B cell (primary cell): ENCODE measurements around the gene PLXNA1. TPM values are rescaled to one million over a fixed set of nuclear protein-coding genes. Genes with fewer than 3 reads are reported as not detected.

Experiments used
- ATAC-seq: fragments of 200-7000 bp; cut with Tn5 transposase; one replicate; pipeline ENCODE4 v1.10.0; 2021; ENCODE audit warnings: low read depth, mild to moderate bottlenecking, moderate number of reproducible peaks, moderate library complexity
- CTCF ChIA-PET: fragments of 350-600 bp; sonication (Branson Sonifier 250); formaldehyde crosslinking; loops from one replicate; lab custom pipeline; 2021; ENCODE audit warnings: antibody characterized with exemption, inconsistent platforms; lab: Charles Lee
- POLR2A ChIA-PET: fragments of 350-600 bp; sonication (Branson Sonifier 250); formaldehyde crosslinking; loops from one replicate; lab custom pipeline; 2021; ENCODE audit warnings: antibody characterized with exemption; lab: Charles Lee
- DNase-seq: peaks from one replicate; pipeline ENCODE4 v3.0.0; 2013
- H2AFZ ChIP-seq: 2 replicates; pipeline ENCODE4 v1.6.1; 2012; ENCODE audit warnings: mild to moderate bottlenecking, low read depth, low read length; ENCODE audit not compliant: insufficient read depth, poor library complexity, severe bottlenecking
- H3K27ac ChIP-seq, 2 donors: 1 replicate in 1 of 2; 2 replicates in 1 of 2; pipeline ENCODE4 v1.5.1; 2012 to 2013; ENCODE audit warnings: low read length in 2 of 2, mild to moderate bottlenecking in 2 of 2, moderate library complexity in 1 of 2
- H3K27me3 ChIP-seq, 4 experiments: fragments of 200-600 bp in 1 of 4; sonication (generic) in 1 of 4; replicated peaks in 1 of 4; 1 replicate in 2 of 4; 2 replicates in 2 of 4; pipeline versions ENCODE4 v1.6.1 to v1.7.0; 2013 to 2016; ENCODE audit warnings: low read length in 3 of 4, mild to moderate bottlenecking in 2 of 4, mixed read lengths in 1 of 4, moderate library complexity in 1 of 4; ENCODE audit not compliant: insufficient read depth in 4 of 4, control insufficient read depth in 3 of 4; ENCODE audit errors: control extremely low read depth in 1 of 4
- H3K36me3 ChIP-seq, 2 experiments: replicated peaks in 1 of 2; 1 replicate in 1 of 2; 2 replicates in 1 of 2; pipeline versions ENCODE4 v1.6.1 to v1.7.1; 2013; ENCODE audit warnings: low read length in 1 of 2; ENCODE audit not compliant: insufficient read depth in 2 of 2, control insufficient read depth in 1 of 2; ENCODE audit errors: control extremely low read depth in 1 of 2, extremely low read depth in 1 of 2
- H3K4me1 ChIP-seq, 2 donors: fragments of 200-600 bp in 1 of 2; sonication (generic) in 1 of 2; 1 replicate in 1 of 2; 2 replicates in 1 of 2; pipeline versions ENCODE4 v1.5.1 to v1.6.1; 2013 to 2017; ENCODE audit warnings: low read length in 2 of 2; ENCODE audit not compliant: control insufficient read depth in 2 of 2, insufficient read depth in 2 of 2
- H3K4me2 ChIP-seq: replicated peaks from 2 replicates; pipeline ENCODE3; 2012; ENCODE audit warnings: mild to moderate bottlenecking, low read depth, low read length; ENCODE audit not compliant: poor library complexity, severe bottlenecking
- H3K4me3 ChIP-seq, 5 experiments: fragments of 200-600 bp in 1 of 5; sonication (generic) in 1 of 5; 1 replicate in 3 of 5; 2 replicates in 2 of 5; pipeline versions ENCODE4 v1.5.1 to v1.7.0; 2011 to 2016; ENCODE audit warnings: low read length in 4 of 5, mild to moderate bottlenecking in 4 of 5, low read depth in 2 of 5, control low read depth in 1 of 5, moderate library complexity in 1 of 5; ENCODE audit not compliant: insufficient read depth in 1 of 5; ENCODE audit errors: control extremely low read depth in 1 of 5, extremely low read depth in 1 of 5
- H3K79me2 ChIP-seq: fragments of 200-600 bp; sonication (generic); one replicate; pipeline ENCODE4 v1.6.0; 2016; ENCODE audit warnings: low read length; ENCODE audit not compliant: control insufficient read depth, insufficient read depth
- H3K9ac ChIP-seq: fragments of 200-600 bp; sonication (generic); 2 replicates; pipeline ENCODE4 v1.6.1; 2017; ENCODE audit warnings: mild to moderate bottlenecking, low read length, moderate library complexity
- H3K9me3 ChIP-seq, 3 donors: one replicate each; pipeline versions ENCODE4 v1.6.1 to v1.7.1; 2013; ENCODE audit warnings: low read length in 2 of 3; ENCODE audit not compliant: control insufficient read depth in 2 of 3, insufficient read depth in 1 of 3; ENCODE audit errors: control extremely low read depth in 1 of 3
- H4K20me1 ChIP-seq: 2 replicates; pipeline ENCODE4 v1.6.0; 2012; ENCODE audit warnings: mild to moderate bottlenecking, low read length; ENCODE audit not compliant: insufficient read depth, control insufficient read depth, poor library complexity, severe bottlenecking
- H3K27ac Mint-ChIP-seq: one replicate; pipeline ENCODE4 v1.8.0; 2021; ENCODE audit warnings: mixed read lengths
- H3K27me3 Mint-ChIP-seq: one replicate; pipeline ENCODE4 v1.8.0; 2021; ENCODE audit warnings: mixed read lengths
- H3K4me1 Mint-ChIP-seq: one replicate; pipeline ENCODE4 v1.8.0; 2021; ENCODE audit warnings: mixed read lengths
- H3K4me3 Mint-ChIP-seq: one replicate; pipeline ENCODE4 v1.8.0; 2021; ENCODE audit warnings: mixed read lengths
- H3K9me3 Mint-ChIP-seq: one replicate; pipeline ENCODE4 v1.8.0; 2022; ENCODE audit warnings: mixed read lengths; ENCODE audit not compliant: insufficient read depth
- CTCF ChIP-seq: fragments of 200-600 bp; IDR thresholded peaks from one replicate; pipeline ENCODE4 v1.8.0; 2022; ENCODE audit warnings: antibody characterized with exemption, mild to moderate bottlenecking
- EZH2 ChIP-seq: IDR thresholded peaks from 2 replicates; pipeline ENCODE4 v1.6.1; 2012; ENCODE audit warnings: borderline replicate concordance, low read depth, mild to moderate bottlenecking, moderate library complexity, low read length; ENCODE audit not compliant: insufficient read depth, poor library complexity, severe bottlenecking
- WGBS: methylation state at CpG from one replicate; pipeline ENCODE4 v1.1.5; 2013; ENCODE audit warnings: missing lambda C conversion rate; ENCODE audit not compliant: insufficient coverage; 5-methylcytosine and 5-hydroxymethylcytosine counted together
- intact Hi-C: fragments of 100-400 bp; cut with micrococcal nuclease; formaldehyde crosslinking; loops from one replicate; pipeline ENCODE4 v1.10.0; 2022
- polyA plus RNA-seq: library from polyadenylated mRNA; depleted of rRNA; stranded (reverse); fragments of >200 nt; gene quantifications from 2 replicates; pipeline ENCODE4 v1.2.3, GENCODE V29; 2012
- total RNA-seq, 2 donors: library from RNA; stranded (reverse); fragments of 120-200 nt in 1 of 2; gene quantifications; 1 replicate in 1 of 2; 2 replicates in 1 of 2; pipeline versions ENCODE4 v1.2.3 to v1.2.4, GENCODE V29; 2013 to 2022

Gene PLXNA1
- total and polyA plus RNA-seq, 2 donors (not counting 1 experiment from before 2014, with no cell fraction given), result 6.7 to 22.3 TPM

- intact Hi-C loops, result no loop called here
- ChIA-PET POLR2A (interaction anchor here (0.9 to 2.6 kb wide), 3 partner anchors 8 to 40 kb away, joined by 3 to 11 read pairs (median 3); partner anchors contain the start of gene PLXNA1), CTCF (interaction anchor here (1.6 kb wide), 1 partner anchor 201 kb away, joined by 8 read pairs; no protein-coding TSS in a partner anchor)
- Histone ChIP-seq H3K9ac (no peak overlapping the region), H3K27me3 (no peaks in the 10 kb centered on the region), H3K36me3 (no peaks in the 10 kb centered on the region), H3K27ac (no peak overlapping the region), H3K9me3 (peaks cover 0 to 3% (median 0%) of the 10 kb centered on the region in 3 donors), H3K4me1 (peaks cover 13 to 32% of the 10 kb centered on the region in 2 donors), H3K4me3 (no peak overlapping the region), H3K4me2 (no peak overlapping the region), H4K20me1 (no peaks in the 10 kb centered on the region), H3K79me2 (no peaks in the 10 kb centered on the region), H2AFZ (no peak overlapping the region)
- Mint-ChIP-seq H3K4me3 (no peak overlapping the region), H3K27ac (peak overlapping the region; percentile 44), H3K27me3 (no peaks in the 10 kb centered on the region), H3K4me1 (peaks cover 42% of the 10 kb centered on the region), H3K9me3 (no peaks in the 10 kb centered on the region)
- ATAC-seq, result no peak
- DNase-seq, result no peak
- TF ChIP-seq EZH2 (no peak), CTCF (no peak)
- 96% methylated on average over 12 of the region's 12 CpGs for WGBS
Measured at GRCh38 chr3:126952983-126953660, 29.8 kb upstream of the PLXNA1 start.
